HCT116 (cell line): ENCODE measurements around the gene TUT7. TPM values are rescaled to one million over a fixed set of nuclear protein-coding genes. Genes with fewer than 3 reads are reported as not detected.

Source experiments
- ATAC-seq: fragments of 200-7000 bp; cut with Tn5 transposase; 2 replicates; pipeline ENCODE4 v1.9.1; 2020; ENCODE audit warnings: mild to moderate bottlenecking, moderate library complexity
- BruUV-seq: library from RNA; stranded (reverse); fragments of 400-500 nt; replicated peaks from 2 replicates; lab custom pipeline; 2021; lab: Mats Ljungman, UMichigan
- CTCF ChIA-PET: fragments of 300-600 bp; sonication (Branson Sonifier 250); formaldehyde crosslinking; loops from one replicate; lab custom pipeline; 2021; ENCODE audit warnings: antibody characterized with exemption; lab: Charles Lee
- POLR2A ChIA-PET: fragments of 300-600, 350-600 bp; sonication (Branson Sonifier 250); formaldehyde crosslinking; loops from one replicate; lab custom pipeline; 2021; ENCODE audit warnings: antibody characterized with exemption; lab: Charles Lee
- RAD21 ChIA-PET, 2 experiments: fragments of 300-600 bp; sonication (Branson Sonifier 250); formaldehyde crosslinking; loops; one replicate each; lab custom pipeline; 2023; ENCODE audit warnings: low total read pairs in 2 of 2; ENCODE audit not compliant: uncharacterized antibody in 2 of 2, unreplicated experiment in 2 of 2, low non-redundant PET in 1 of 2; lab: Charles Lee
- DNase-seq: peaks from one replicate; pipeline ENCODE4 v3.0.0-alpha.2; 2010; ENCODE audit warnings: low read depth, low spot score
- H2AFZ ChIP-seq: fragments of 200-600 bp; shearing (Covaris generic), sonication (generic); 2 replicates; pipeline ENCODE4 v1.6.1; 2017; ENCODE audit warnings: low read depth, mixed run types, mixed read lengths, antibody characterized with exemption, low read length; ENCODE audit not compliant: poor library complexity, severe bottlenecking
- H3K27ac ChIP-seq: 2 replicates; pipeline ENCODE4 v1.5.1; 2012; ENCODE audit warnings: low read depth, low read length
- H3K27me3 ChIP-seq: fragments of 200-600 bp; sonication (generic); 2 replicates; pipeline ENCODE4 v1.6.1; 2016; ENCODE audit warnings: mixed run types, low read length, mixed read lengths; ENCODE audit not compliant: insufficient read depth
- H3K36me3 ChIP-seq, 2 experiments: fragments of 200-500 bp in 1 of 2; fragments of 200-600 bp in 1 of 2; sonication (Bioruptor generic) in 1 of 2; sonication (generic) in 1 of 2; 2 replicates each; pipeline versions ENCODE4 v1.5.1 to v1.6.1; 2014 to 2016; ENCODE audit warnings: low read length in 2 of 2, inconsistent platforms in 1 of 2, mixed read lengths in 1 of 2, mixed run types in 1 of 2; ENCODE audit not compliant: insufficient read depth in 2 of 2, control insufficient read depth in 1 of 2
- H3K4me1 ChIP-seq, 2 experiments: fragments of 200-600 bp in 1 of 2; sonication (generic) in 1 of 2; 2 replicates each; pipeline versions ENCODE4 v1.5.1 to v1.6.1; 2012 to 2017; ENCODE audit warnings: low read length in 2 of 2, inconsistent platforms in 1 of 2, mild to moderate bottlenecking in 1 of 2, mixed read lengths in 1 of 2, mixed run types in 1 of 2, moderate library complexity in 1 of 2; ENCODE audit not compliant: insufficient read depth in 2 of 2, control insufficient read depth in 1 of 2
- H3K4me2 ChIP-seq: fragments of 200-600 bp; sonication (generic); 2 replicates; pipeline ENCODE4 v1.6.1; 2017; ENCODE audit warnings: mixed run types, low read length, mixed read lengths
- H3K4me3 ChIP-seq, 2 experiments: fragments of 200-600 bp in 1 of 2; sonication (generic) in 1 of 2; replicated peaks in 1 of 2; 2 replicates each; pipeline ENCODE4 v1.5.1; 2011 to 2016; ENCODE audit warnings: low read length in 2 of 2, control low read depth in 1 of 2, low read depth in 1 of 2, mild to moderate bottlenecking in 1 of 2, mixed read lengths in 1 of 2, mixed run types in 1 of 2
- H3K79me2 ChIP-seq: fragments of 200-600 bp; sonication (generic); 2 replicates; pipeline ENCODE4 v1.6.1; 2017; ENCODE audit warnings: mild to moderate bottlenecking, mixed run types, low read length, moderate library complexity, mixed read lengths; ENCODE audit not compliant: insufficient read depth
- H3K9ac ChIP-seq: fragments of 200-600 bp; sonication (generic); 2 replicates; pipeline ENCODE4 v1.6.1; 2016; ENCODE audit warnings: low read length, mixed read lengths
- H3K9me2 ChIP-seq: fragments of 200-600 bp; sonication (generic), shearing (Covaris generic); 2 replicates; pipeline ENCODE4 v1.6.1; 2017; ENCODE audit warnings: mixed run types, mild to moderate bottlenecking, moderate library complexity; ENCODE audit not compliant: insufficient read depth
- H3K9me3 ChIP-seq, 2 experiments: fragments of 200-500 bp in 1 of 2; fragments of 200-600 bp in 1 of 2; sonication (Bioruptor generic) in 1 of 2; sonication (generic) in 1 of 2; 2 replicates each; pipeline ENCODE4 v1.6.1; 2014 to 2017; ENCODE audit warnings: low read length in 2 of 2, mixed read lengths in 2 of 2, inconsistent platforms in 1 of 2, low read depth in 1 of 2, mild to moderate bottlenecking in 1 of 2, mixed run types in 1 of 2, moderate library complexity in 1 of 2; ENCODE audit not compliant: control insufficient read depth in 1 of 2, insufficient read depth in 1 of 2
- H4K20me1 ChIP-seq: fragments of 200-600 bp; sonication (generic), shearing (Covaris generic); 2 replicates; pipeline ENCODE4 v1.6.1; 2017; ENCODE audit warnings: mixed run types, mild to moderate bottlenecking, moderate library complexity; ENCODE audit not compliant: insufficient read depth
- ATF3 ChIP-seq: IDR thresholded peaks from 2 replicates; pipeline ENCODE4 v1.6.1; 2012
- CBX3 ChIP-seq: IDR thresholded peaks from 2 replicates; pipeline ENCODE4 v1.6.1; 2012; ENCODE audit warnings: low read depth
- CEBPB ChIP-seq: IDR thresholded peaks from 2 replicates; pipeline ENCODE4 v1.6.1; 2012; ENCODE audit warnings: low read depth
- CTCF ChIP-seq, 3 experiments: fragments of 200-600 bp in 1 of 3; sonication (generic) in 1 of 3; IDR thresholded peaks in 2 of 3; conservative IDR thresholded peaks in 1 of 3; 2 replicates each; pipeline ENCODE4 v1.5.1; 2012 to 2017; ENCODE audit warnings: low read depth in 2 of 3, low read length in 2 of 3, antibody characterized with exemption in 1 of 3, borderline replicate concordance in 1 of 3, control low read depth in 1 of 3, mild to moderate bottlenecking in 1 of 3, mixed read lengths in 1 of 3, mixed run types in 1 of 3, moderate library complexity in 1 of 3; ENCODE audit not compliant: insufficient read depth in 1 of 3
- EZH2 ChIP-seq: fragments of 200-600 bp; sonication (generic); IDR thresholded peaks from 2 replicates; pipeline ENCODE4 v1.6.1; 2017; ENCODE audit warnings: antibody characterized with exemption, mixed run types
- EZH2phosphoT487 ChIP-seq: fragments of 200-600 bp; IDR thresholded peaks from 2 replicates; pipeline ENCODE4 v1.6.1; 2018; ENCODE audit warnings: antibody characterized with exemption, borderline replicate concordance
- FOSL1 ChIP-seq: IDR thresholded peaks from 2 replicates; pipeline ENCODE4 v1.6.1; 2012; ENCODE audit warnings: low read depth
- JUND ChIP-seq: IDR thresholded peaks from 2 replicates; pipeline ENCODE4 v1.6.1; 2012
- MAX ChIP-seq: IDR thresholded peaks from 2 replicates; pipeline ENCODE4 v1.6.1; 2012
- TCF7L2 ChIP-seq: IDR thresholded peaks from 2 replicates; pipeline ENCODE4 v1.7.0; 2011; ENCODE audit warnings: borderline replicate concordance, inconsistent platforms; ENCODE audit not compliant: insufficient read depth, insufficient read length; ENCODE audit errors: extremely low read depth
- intact Hi-C: fragments of 100-400 bp; cut with micrococcal nuclease; formaldehyde crosslinking; loops from 2 replicates; pipeline ENCODE4 v1.10.0; 2022
- total RNA-seq: library from RNA; stranded (reverse); gene quantifications from one replicate; pipeline ENCODE4 v1.2.1, GENCODE V29; 2021; ENCODE audit not compliant: unreplicated experiment

Gene TUT7
- total RNA-seq, 1 experiment from 2014 or later = 23.1 TPM

GRCh38 chr9:86328156-86328555 is 26.1 kb downstream of the TUT7 start:
- TF ChIP-seq CBX3 = no peak
- TF ChIP-seq ATF3 = no peak
- no peak for TF ChIP-seq MAX
- no peak for TF ChIP-seq EZH2
- TF ChIP-seq JUND = no peak
- no peak for TF ChIP-seq EZH2phosphoT487
- no peak for TF ChIP-seq CTCF (IDR thresholded peaks at IDR 0.05 in 2 of 3, conservative IDR thresholded peaks at IDR 0.05 in 1 of 3; ENCODE audit: borderline replicate concordance in 1 of 3, insufficient read depth in 1 of 3, low read depth in 2 of 3, low read length in 2 of 3)
- TF ChIP-seq CEBPB = no peak
- no peak for TF ChIP-seq TCF7L2
- no peak for TF ChIP-seq FOSL1
- ATAC-seq (no peak), DNase-seq (no peak)
- ChIA-PET CTCF (no interaction called here), RAD21 (no interaction called here), POLR2A (no interaction called here)
- no TSS peak for BruUV-seq
- no peaks in the 10 kb centered on the region for H3K9me3 ChIP-seq
- H3K79me2 ChIP-seq = no peaks in the 10 kb centered on the region
- intact Hi-C loops = no loop called here
- no peaks in the 10 kb centered on the region for H3K4me1 ChIP-seq
- H3K27ac ChIP-seq = no peak overlapping the region
- H3K9ac ChIP-seq = no peak overlapping the region
- no peak overlapping the region for H2AFZ ChIP-seq
- no peaks in the 10 kb centered on the region for H3K9me2 ChIP-seq
- no peak overlapping the region for H3K4me2 ChIP-seq
- peaks cover 26 to 35% of the 10 kb centered on the region in 2 experiments for H3K36me3 ChIP-seq
- H3K4me3 ChIP-seq = no peak overlapping the region
- no peaks in the 10 kb centered on the region for H3K27me3 ChIP-seq
- H4K20me1 ChIP-seq = no peaks in the 10 kb centered on the region
